RWPE1 (cell line): ENCODE data around the gene MBNL3.

Experiments
- CTCF ChIA-PET: fragments of 350-600 bp; sonication (Branson Sonifier 250); formaldehyde crosslinking; extraction: SDS; loops from one replicate; lab custom pipeline; 2021; lab: Yijun Ruan, JAX
- POLR2A ChIA-PET: fragments of 400-600 bp; formaldehyde crosslinking; extraction: SDS; loops from one replicate; lab custom pipeline; 2020; ENCODE audit warnings: antibody characterized with exemption; ENCODE audit not compliant: low non-redundant PET; lab: Yijun Ruan, JAX
- DNase-seq: peaks from one replicate; pipeline ENCODE4 v3.0.0; 2012; ENCODE audit warnings: low spot score
- H3K27ac ChIP-seq: fragments of 450-650 bp; 2 replicates; pipeline ENCODE4 v1.5.1; 2017
- CTCF ChIP-seq: fragments of 450-650 bp; conservative IDR thresholded peaks from 2 replicates; pipeline ENCODE4 v1.5.1; 2017; ENCODE audit warnings: low read depth, mild to moderate bottlenecking

The MBNL3 gene

GRCh38 chrX:132382068-132382467 lies 106.8 kb downstream of the MBNL3 start:
- H3K27ac ChIP-seq = no peak overlapping the region
- POLR2A ChIA-PET = no interaction called here
- TF ChIP-seq CTCF = no peak
- DNase-seq = no peak
- CTCF ChIA-PET = no interaction called here

- TF ChIP-seq CTCF = no peak
- CTCF ChIA-PET = no interaction called here
These were observed 110.6 kb downstream of the MBNL3 start for GRCh38 chrX:132378281-132378680.

GRCh38 chrX:132375941-132376340 lies 112.9 kb downstream of the MBNL3 start:
- POLR2A ChIA-PET = no interaction called here
- CTCF ChIA-PET = no interaction called here
- no peak overlapping the region for H3K27ac ChIP-seq
- no peak for DNase-seq
- no peak for TF ChIP-seq CTCF

More at GRCh38 chrX:132378281-132378680, 110.6 kb downstream of the MBNL3 start:
- POLR2A ChIA-PET = no interaction called here
- DNase-seq = no peak
- no peak overlapping the region for H3K27ac ChIP-seq

GRCh38 chrX:132373610-132374009 lies 115.2 kb downstream of the MBNL3 start:
- no peak for DNase-seq
- ChIA-PET POLR2A (no interaction called here), CTCF (interaction anchor here (0.6 kb wide), 1 partner anchor 674 kb away, joined by 3 read pairs; no protein-coding TSS in a partner anchor)
- no peak overlapping the region for H3K27ac ChIP-seq
- no peak for TF ChIP-seq CTCF

GRCh38 chrX:132369617-132370326 lies 119.1 kb downstream of the MBNL3 start:
- H3K27ac ChIP-seq = no peak overlapping the region
- TF ChIP-seq CTCF = no peak
- ChIA-PET CTCF (no interaction called here), POLR2A (no interaction called here)
- DNase-seq = no peak

- no peak for TF ChIP-seq CTCF
- no peak for DNase-seq
- ChIA-PET POLR2A (no interaction called here), CTCF (no interaction called here)
- H3K27ac ChIP-seq = no peak overlapping the region
These were observed 120.9 kb downstream of the MBNL3 start for GRCh38 chrX:132367984-132368383.
